ENCODE data around the gene ASPG. TPM values are rescaled to one million over a fixed set of nuclear protein-coding genes. Genes with fewer than 3 reads are reported as not detected.

The ASPG gene
- total RNA-seq = 0.94 TPM

GRCh38 chr14:104085032-104085888 is at the start of gene ASPG:
Gene ASPG (plus strand): TSS chr14:104085700. CDS start chr14:104085771, 71 bp downstream.
- DNase-seq = no peak

GRCh38 chr14:104036212-104036611 is 49.3 kb upstream of the ASPG start:
- no peak for DNase-seq

GRCh38 chr14:104037074-104037473 is 48.4 kb upstream of the ASPG start:
- no peak for DNase-seq

- DNase-seq = no peak
Observed at GRCh38 chr14:104037903-104038302, 47.6 kb upstream of the ASPG start.

- DNase-seq = no peak
Observed at GRCh38 chr14:104039214-104039613, 46.3 kb upstream of the ASPG start.

GRCh38 chr14:104040539-104040938 is 45.0 kb upstream of the ASPG start:
- no peak for DNase-seq

GRCh38 chr14:104041430-104042104 is 43.9 kb upstream of the ASPG start:
- DNase-seq = no peak

- DNase-seq = no peak
Observed at GRCh38 chr14:104044016-104044415, 41.5 kb upstream of the ASPG start.

- DNase-seq = no peak
Observed at GRCh38 chr14:104047761-104048160, 37.7 kb upstream of the ASPG start.

GRCh38 chr14:104048758-104049507 is 36.6 kb upstream of the ASPG start:
- DNase-seq = no peak

- DNase-seq = no peak
Observed at GRCh38 chr14:104049576-104050240, 35.8 kb upstream of the ASPG start.

- DNase-seq = no peak
Observed at GRCh38 chr14:104051092-104051813, 34.2 kb upstream of the ASPG start.

GRCh38 chr14:104054222-104054905 is 31.1 kb upstream of the ASPG start:
- DNase-seq = no peak

GRCh38 chr14:104062281-104062680 is 23.2 kb upstream of the ASPG start:
- DNase-seq = no peak

GRCh38 chr14:104064003-104064402 is 21.5 kb upstream of the ASPG start:
- DNase-seq = no peak

GRCh38 chr14:104066279-104066678 is 19.2 kb upstream of the ASPG start:
- DNase-seq = no peak

GRCh38 chr14:104066719-104067295 is 18.7 kb upstream of the ASPG start:
- no peak for DNase-seq

- DNase-seq = no peak
Observed at GRCh38 chr14:104069541-104069940, 16.0 kb upstream of the ASPG start.

GRCh38 chr14:104072586-104072985 is 12.9 kb upstream of the ASPG start:
- no peak for DNase-seq

- no peak for DNase-seq
Observed at GRCh38 chr14:104073764-104074163, 11.7 kb upstream of the ASPG start.

Measured in occipital lobe (tissue), 2 donors.